Activated CD8-positive, alpha-beta T cell treated with anti-CD3 and anti-CD28 coated beads for 36 hours (primary cell): ENCODE measurements around the gene BST1. TPM values are rescaled to one million over a fixed set of nuclear protein-coding genes. Genes with fewer than 3 reads are reported as not detected.

Source experiments
- ATAC-seq: fragments of 200-7000 bp; cut with Tn5 transposase; one replicate; pipeline ENCODE4 v1.10.0; 2021; ENCODE audit warnings: mild to moderate bottlenecking, moderate library complexity
- CTCF ChIA-PET: fragments of 350-600 bp; sonication (Branson Sonifier 250); formaldehyde crosslinking; loops from one replicate; lab custom pipeline; 2021; ENCODE audit warnings: antibody characterized with exemption; lab: Charles Lee
- POLR2A ChIA-PET: fragments of 350-600 bp; sonication (Branson Sonifier 250); formaldehyde crosslinking; loops from one replicate; lab custom pipeline; 2021; ENCODE audit warnings: antibody characterized with exemption; lab: Charles Lee
- DNase-seq: peaks from one replicate; pipeline ENCODE4 v3.0.0-alpha.2; 2020
- H3K27ac Mint-ChIP-seq: one replicate; pipeline ENCODE4 v1.8.0; 2021; ENCODE audit warnings: mild to moderate bottlenecking, mixed read lengths
- H3K27me3 Mint-ChIP-seq: one replicate; pipeline ENCODE4 v1.8.0; 2021; ENCODE audit warnings: mixed read lengths
- H3K36me3 Mint-ChIP-seq: one replicate; pipeline ENCODE4 v1.8.0; 2021; ENCODE audit warnings: low read depth, mixed read lengths
- H3K4me1 Mint-ChIP-seq: one replicate; pipeline ENCODE4 v1.8.0; 2021; ENCODE audit warnings: low read depth, mixed read lengths
- H3K4me3 Mint-ChIP-seq: one replicate; pipeline ENCODE4 v1.8.0; 2021; ENCODE audit warnings: mild to moderate bottlenecking, moderate library complexity, mixed read lengths
- H3K9me3 Mint-ChIP-seq: one replicate; pipeline ENCODE4 v1.8.0; 2021; ENCODE audit warnings: mixed read lengths
- intact Hi-C: fragments of 100-400 bp; cut with micrococcal nuclease; formaldehyde crosslinking; loops from one replicate; pipeline ENCODE4 v1.10.0; 2022
- total RNA-seq, 2 experiments: library from RNA; stranded (reverse); gene quantifications; one replicate each; pipeline ENCODE4 v1.2.3, GENCODE V29; 2021
- TF ChIP-seq, protein P1 (sequence below): fragments of 200-600 bp; IDR thresholded peaks from one replicate; pipeline ENCODE4 v1.8.0; 2022; ENCODE audit warnings: antibody characterized with exemption, mild to moderate bottlenecking

BST1 gene
- total RNA-seq, 2 experiments from 2014 or later = 0.20 to 0.65 TPM

DNA sequence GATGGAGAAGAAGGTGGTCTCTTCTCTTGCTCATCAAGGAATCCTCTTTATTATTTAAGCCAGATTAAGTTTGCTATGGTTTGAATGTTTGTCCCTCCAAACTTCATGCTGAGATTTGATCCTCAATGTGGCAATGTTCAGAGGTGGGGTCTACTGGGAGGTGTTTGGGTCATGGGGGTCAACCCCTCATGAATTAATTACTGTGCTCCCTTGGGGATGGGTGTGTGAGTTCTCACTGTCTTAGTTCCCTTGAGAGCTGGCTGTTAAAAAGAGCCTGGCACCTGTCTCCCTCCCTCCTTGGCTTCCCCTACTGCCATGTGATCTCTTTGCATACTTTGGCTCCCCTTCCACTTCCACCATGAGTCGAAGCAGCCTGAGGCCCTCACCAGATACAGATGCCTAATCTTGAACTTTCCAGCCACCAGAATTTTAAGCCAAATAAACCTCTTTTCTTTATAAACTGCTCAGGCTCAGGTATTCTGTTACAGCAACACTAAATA, 39.3 kb downstream of the BST1 start:
- H3K27me3 Mint-ChIP-seq = no peaks in the 10 kb centered on the region
- H3K9me3 Mint-ChIP-seq = peaks cover 35% of the 10 kb centered on the region
- CTCF ChIA-PET = interaction anchor here (1.3 to 5.4 kb wide), 3 partner anchors 11 to 63 kb away, joined by 4 to 36 read pairs (median 7); no protein-coding TSS in a partner anchor
- H3K4me3 Mint-ChIP-seq = no peak overlapping the region
- peaks cover 17% of the 10 kb centered on the region for H3K36me3 Mint-ChIP-seq
- peaks cover 37% of the 10 kb centered on the region for H3K4me1 Mint-ChIP-seq
- no peak for DNase-seq
- ATAC-seq = no peak
- H3K27ac Mint-ChIP-seq = no peak overlapping the region
- TF ChIP-seq, protein P1, sequence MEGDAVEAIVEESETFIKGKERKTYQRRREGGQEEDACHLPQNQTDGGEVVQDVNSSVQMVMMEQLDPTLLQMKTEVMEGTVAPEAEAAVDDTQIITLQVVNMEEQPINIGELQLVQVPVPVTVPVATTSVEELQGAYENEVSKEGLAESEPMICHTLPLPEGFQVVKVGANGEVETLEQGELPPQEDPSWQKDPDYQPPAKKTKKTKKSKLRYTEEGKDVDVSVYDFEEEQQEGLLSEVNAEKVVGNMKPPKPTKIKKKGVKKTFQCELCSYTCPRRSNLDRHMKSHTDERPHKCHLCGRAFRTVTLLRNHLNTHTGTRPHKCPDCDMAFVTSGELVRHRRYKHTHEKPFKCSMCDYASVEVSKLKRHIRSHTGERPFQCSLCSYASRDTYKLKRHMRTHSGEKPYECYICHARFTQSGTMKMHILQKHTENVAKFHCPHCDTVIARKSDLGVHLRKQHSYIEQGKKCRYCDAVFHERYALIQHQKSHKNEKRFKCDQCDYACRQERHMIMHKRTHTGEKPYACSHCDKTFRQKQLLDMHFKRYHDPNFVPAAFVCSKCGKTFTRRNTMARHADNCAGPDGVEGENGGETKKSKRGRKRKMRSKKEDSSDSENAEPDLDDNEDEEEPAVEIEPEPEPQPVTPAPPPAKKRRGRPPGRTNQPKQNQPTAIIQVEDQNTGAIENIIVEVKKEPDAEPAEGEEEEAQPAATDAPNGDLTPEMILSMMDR = no peak
- POLR2A ChIA-PET = interaction anchor here (1.2 kb wide), 1 partner anchor 14 kb away, joined by 4 read pairs; no protein-coding TSS in a partner anchor
- intact Hi-C loops = no loop called here

DNA sequence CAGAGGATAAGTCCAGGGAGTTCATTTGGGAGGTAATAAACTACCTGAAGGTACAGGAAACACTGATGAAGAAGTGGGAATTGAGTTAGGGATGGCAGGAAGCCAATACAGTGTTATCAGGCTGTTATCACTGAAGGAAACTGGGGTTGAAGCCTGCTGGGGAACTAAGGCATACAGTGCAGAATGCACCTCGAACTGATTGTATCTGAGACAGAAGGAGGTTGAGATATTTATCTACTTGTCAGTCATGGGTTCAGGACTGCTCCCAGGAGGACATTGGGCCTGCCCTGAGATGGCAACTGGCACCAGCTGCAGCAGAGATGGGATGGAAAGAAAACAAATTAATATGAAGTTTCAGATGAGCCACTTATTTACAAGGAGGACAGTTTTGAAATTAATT, 39.8 kb downstream of the BST1 start:
- no peak overlapping the region for H3K4me3 Mint-ChIP-seq
- ChIA-PET POLR2A (no interaction called here), CTCF (no interaction called here)
- peaks cover 17% of the 10 kb centered on the region for H3K36me3 Mint-ChIP-seq
- ATAC-seq (no peak), DNase-seq (no peak)
- H3K4me1 Mint-ChIP-seq = peaks cover 34% of the 10 kb centered on the region
- intact Hi-C loops = no loop called here
- no peaks in the 10 kb centered on the region for H3K27me3 Mint-ChIP-seq
- no peak overlapping the region for H3K27ac Mint-ChIP-seq
- H3K9me3 Mint-ChIP-seq = peaks cover 35% of the 10 kb centered on the region
- TF ChIP-seq, protein P1 = no peak

DNA sequence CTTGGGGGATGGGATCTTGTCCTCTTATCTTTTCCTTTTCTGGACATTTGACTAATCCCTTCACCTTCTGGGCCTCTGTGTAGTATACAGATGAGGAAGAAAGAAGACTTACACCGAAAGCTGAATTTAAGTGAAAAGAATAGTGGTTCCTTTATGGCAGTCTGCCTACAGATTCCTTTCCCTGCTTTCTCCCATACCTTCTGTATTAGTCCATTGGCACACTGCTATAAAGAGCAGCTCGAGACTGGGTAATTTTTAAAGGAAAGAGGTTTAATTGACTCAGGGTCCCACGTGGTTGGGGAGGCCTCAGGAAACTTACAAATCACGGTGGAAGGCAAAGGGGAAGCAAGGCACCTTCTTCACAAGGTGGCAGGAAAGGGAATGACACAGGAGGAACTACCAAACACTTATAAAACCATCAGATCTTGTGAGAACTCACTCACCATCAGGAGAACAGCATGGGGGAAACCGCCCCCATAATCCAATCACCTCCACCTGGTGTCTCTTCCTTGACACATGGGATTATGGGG, 41.2 kb downstream of the BST1 start:
- Mint-ChIP-seq H3K27me3 (no peaks in the 10 kb centered on the region), H3K9me3 (peaks cover 35% of the 10 kb centered on the region), H3K36me3 (peaks cover 17% of the 10 kb centered on the region), H3K4me1 (peaks cover 20% of the 10 kb centered on the region), H3K27ac (no peak overlapping the region), H3K4me3 (no peak overlapping the region)
- DNase-seq = no peak
- ChIA-PET CTCF (interaction anchor here (2.5 kb wide), 1 partner anchor 12 kb away, joined by 9 read pairs; no protein-coding TSS in a partner anchor), POLR2A (interaction anchor here (1.4 kb wide), 1 partner anchor 42 kb away, joined by 5 read pairs; no protein-coding TSS in a partner anchor)
- ATAC-seq = no peak
- TF ChIP-seq, protein P1 = no peak
- intact Hi-C loops = no loop called here

DNA sequence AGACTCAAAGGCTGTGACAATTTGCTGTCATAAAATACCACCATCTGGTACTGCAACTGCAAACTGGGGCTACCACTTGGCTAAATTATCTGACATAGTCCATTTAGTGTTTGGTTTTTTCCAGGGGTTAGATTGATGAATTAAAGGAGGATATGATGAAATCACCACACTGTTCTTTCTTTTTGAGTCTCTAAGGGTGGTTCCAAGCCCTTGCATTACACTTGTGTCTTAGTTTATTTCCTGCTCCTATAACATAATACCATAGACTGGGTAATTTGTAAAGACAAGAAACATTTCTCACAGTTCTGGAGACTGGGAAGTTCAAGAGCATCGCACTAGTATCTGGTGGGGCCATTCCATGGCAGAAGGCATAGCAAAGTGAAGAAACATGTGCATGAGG, 43.2 kb downstream of the BST1 start:
- CTCF ChIA-PET = no interaction called here
- peaks cover 13% of the 10 kb centered on the region for H3K4me1 Mint-ChIP-seq
- no peak overlapping the region for H3K4me3 Mint-ChIP-seq
- H3K36me3 Mint-ChIP-seq = peaks cover 14% of the 10 kb centered on the region
- intact Hi-C loops = no loop called here
- peak overlapping the region; percentile 14 for H3K27ac Mint-ChIP-seq
- no peaks in the 10 kb centered on the region for H3K27me3 Mint-ChIP-seq
- DNase-seq (no peak), ATAC-seq (peak; percentile 73)
- TF ChIP-seq, protein P1 = no peak
- H3K9me3 Mint-ChIP-seq = peaks cover 30% of the 10 kb centered on the region
- POLR2A ChIA-PET = no interaction called here

DNA sequence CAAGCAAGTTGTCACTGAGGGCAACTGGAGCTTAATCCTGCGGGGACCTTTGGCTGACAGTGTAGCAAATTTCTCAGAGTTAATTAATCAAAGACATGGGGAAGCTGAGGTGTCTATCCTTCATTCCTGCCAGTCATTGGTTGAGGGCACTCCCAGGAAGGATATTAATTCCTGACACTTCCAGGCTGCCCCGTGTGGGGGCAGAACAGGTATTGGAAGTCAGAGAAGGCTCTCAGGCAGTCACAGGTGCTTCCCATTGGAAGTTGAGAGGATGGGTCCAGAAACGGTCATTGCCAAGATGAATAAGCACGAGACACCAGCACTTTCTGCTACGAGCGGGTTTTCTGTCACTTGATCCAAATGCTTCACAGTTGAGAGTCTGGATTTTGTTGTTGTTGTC, 46.1 kb downstream of the BST1 start:
- Mint-ChIP-seq H3K4me3 (no peak overlapping the region), H3K27me3 (no peaks in the 10 kb centered on the region), H3K36me3 (peaks cover 2% of the 10 kb centered on the region), H3K4me1 (peaks cover 19% of the 10 kb centered on the region), H3K27ac (no peak overlapping the region), H3K9me3 (peaks cover 10% of the 10 kb centered on the region)
- CTCF ChIA-PET = interaction anchor here (0.6 to 2.1 kb wide), 4 partner anchors 9 to 56 kb away, joined by 3 to 9 read pairs (median 4); no protein-coding TSS in a partner anchor
- ATAC-seq = no peak
- POLR2A ChIA-PET = interaction anchor here (2.6 kb wide), 1 partner anchor 11 kb away, joined by 11 read pairs; no protein-coding TSS in a partner anchor
- intact Hi-C loops = no loop called here
- TF ChIP-seq, protein P1 = no peak
- DNase-seq = no peak
